GM21723 (cell line): ENCODE measurements around the gene BRCC3.

ENCODE experiments used
- ATAC-seq: cut with Tn5 transposase; IDR thresholded peaks from one replicate; pipeline ENCODE4 v1.9.1; 2021; ENCODE audit warnings: mild to moderate bottlenecking, moderate library complexity; ENCODE audit not compliant: unreplicated experiment

The BRCC3 gene

GRCh38 chrX:155070975-155071693, at the start of gene BRCC3, which contains the start of the genes CMC4 and MTCP1:
Gene BRCC3, plus strand, starts transcription at chrX:155071508. Its CDS starts 20 bp downstream, at chrX:155071528.
Gene CMC4, minus strand, starts transcription at chrX:155071136. Its CDS starts 7,113 bp downstream, at chrX:155064023.
Gene MTCP1, minus strand, starts transcription at chrX:155071136. Its CDS starts 5,126 bp downstream, at chrX:155066010.
- peak; percentile 87 for ATAC-seq

GRCh38 chrX:155022585-155022984, 48.7 kb upstream of the BRCC3 start, which contains the start of gene F8:
Gene F8, minus strand, starts transcription at chrX:155022723. Its CDS starts 171 bp downstream, at chrX:155022552.
- ATAC-seq: no peak

GRCh38 chrX:155023907-155024833, 47.1 kb upstream of the BRCC3 start:
- ATAC-seq: no peak

GRCh38 chrX:155026420-155026726, 44.9 kb upstream of the BRCC3 start:
- no peak for ATAC-seq

GRCh38 chrX:155026727-155027508, 44.4 kb upstream of the BRCC3 start, which contains the start of gene FUNDC2:
Gene FUNDC2, plus strand, starts transcription at chrX:155026844. Its CDS starts 95 bp downstream, at chrX:155026939.
- peak; percentile 91 for ATAC-seq

GRCh38 chrX:155027509-155028066, 43.7 kb upstream of the BRCC3 start:
- ATAC-seq: no peak

- no peak for ATAC-seq
Observed at GRCh38 chrX:155028129-155028528, 43.2 kb upstream of the BRCC3 start.

GRCh38 chrX:155028877-155029291, 42.4 kb upstream of the BRCC3 start:
- ATAC-seq: no peak

GRCh38 chrX:155031657-155032056, 39.7 kb upstream of the BRCC3 start:
- no peak for ATAC-seq

GRCh38 chrX:155035688-155036087, 35.6 kb upstream of the BRCC3 start:
- no peak for ATAC-seq

GRCh38 chrX:155046129-155046810, 25.0 kb upstream of the BRCC3 start:
- ATAC-seq: no peak

GRCh38 chrX:155046811-155047528, 24.3 kb upstream of the BRCC3 start:
- no peak for ATAC-seq

- ATAC-seq: no peak
Observed at GRCh38 chrX:155048977-155049619, 22.2 kb upstream of the BRCC3 start.

- no peak for ATAC-seq
Observed at GRCh38 chrX:155052738-155053498, 18.4 kb upstream of the BRCC3 start.

- ATAC-seq: no peak
Observed at GRCh38 chrX:155053656-155054055, 17.7 kb upstream of the BRCC3 start.

GRCh38 chrX:155054255-155054654, 17.1 kb upstream of the BRCC3 start:
- no peak for ATAC-seq

GRCh38 chrX:155055494-155055893, 15.8 kb upstream of the BRCC3 start:
- no peak for ATAC-seq

GRCh38 chrX:155056471-155056870, 14.8 kb upstream of the BRCC3 start:
- ATAC-seq: no peak
